ENCODE data around the gene NOPCHAP1.
A peak's percentile ranks its signal among the peaks of the same experiment; 100 is the strongest.

DNA sequence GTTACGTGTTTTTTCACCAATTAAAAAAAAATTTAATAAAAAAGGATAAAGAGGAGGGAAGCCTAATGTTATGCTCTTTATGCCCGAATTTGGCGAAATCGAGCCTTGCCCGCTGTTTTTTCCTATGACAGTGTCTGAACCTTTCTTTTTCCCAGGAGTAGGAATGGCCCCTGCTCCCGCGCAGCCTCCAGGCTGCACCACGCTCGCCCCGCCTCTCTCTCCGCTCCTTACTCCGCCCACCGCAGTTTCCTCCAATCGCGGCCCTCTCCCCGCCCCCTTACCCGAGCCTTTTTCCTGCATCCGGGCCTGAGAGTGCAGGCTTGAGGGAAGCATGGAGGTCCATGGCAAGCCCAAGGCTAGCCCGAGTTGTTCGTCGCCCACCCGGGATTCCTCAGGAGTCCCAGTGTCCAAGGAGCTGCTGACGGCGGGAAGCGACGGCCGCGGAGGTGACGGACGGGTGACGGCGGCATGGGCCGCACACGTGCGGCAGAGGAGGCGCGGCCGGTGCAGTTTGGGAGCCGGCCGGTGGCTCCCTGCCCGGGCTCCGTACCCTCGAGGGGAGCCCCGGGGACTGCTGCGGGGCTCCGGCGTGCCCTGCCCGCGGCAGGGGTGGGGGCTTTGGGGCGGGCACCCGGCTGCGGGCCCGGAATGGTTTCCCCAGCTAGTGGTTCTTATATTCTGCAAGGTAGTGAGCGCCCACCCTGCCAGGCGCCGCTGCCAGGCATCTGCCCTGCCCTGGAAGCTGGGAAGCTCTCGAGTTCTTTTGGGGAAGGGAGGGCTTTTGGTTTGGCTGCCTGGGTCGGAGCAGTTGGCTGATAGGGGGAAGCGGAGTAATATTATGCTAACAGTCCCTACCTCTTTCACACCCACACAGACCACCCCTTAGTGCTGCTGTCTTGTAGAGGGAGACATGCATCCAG is at the start of gene NOPCHAP1:
- TF ChIP-seq CTCF (IDR thresholded peaks at IDR 0.05) (no peak), POLR2A (IDR thresholded peaks at IDR 0.05) (peak; percentile 69)

All from right lobe of liver (tissue), 4 donors.